H1 (cell line): ENCODE data around the gene COX7A2.

Experiments used
- TAF1 ChIP-seq: IDR thresholded peaks from 2 replicates; pipeline ENCODE4 v1.6.1; 2011; ENCODE audit warnings: mild to moderate bottlenecking, low read depth, low read length
- TF ChIP-seq, protein P1 (sequence below), 3 experiments: IDR thresholded peaks; 1 replicate in 2 of 3; 2 replicates in 1 of 3; pipeline versions ENCODE4 v1.5.1 to v1.6.1; 2011; ENCODE audit warnings: low read length in 3 of 3, mild to moderate bottlenecking in 3 of 3, inconsistent platforms in 2 of 3, low read depth in 1 of 3, moderate library complexity in 1 of 3; ENCODE audit not compliant: insufficient read depth in 1 of 3; ENCODE audit errors: control extremely low read depth in 1 of 3

DNA sequence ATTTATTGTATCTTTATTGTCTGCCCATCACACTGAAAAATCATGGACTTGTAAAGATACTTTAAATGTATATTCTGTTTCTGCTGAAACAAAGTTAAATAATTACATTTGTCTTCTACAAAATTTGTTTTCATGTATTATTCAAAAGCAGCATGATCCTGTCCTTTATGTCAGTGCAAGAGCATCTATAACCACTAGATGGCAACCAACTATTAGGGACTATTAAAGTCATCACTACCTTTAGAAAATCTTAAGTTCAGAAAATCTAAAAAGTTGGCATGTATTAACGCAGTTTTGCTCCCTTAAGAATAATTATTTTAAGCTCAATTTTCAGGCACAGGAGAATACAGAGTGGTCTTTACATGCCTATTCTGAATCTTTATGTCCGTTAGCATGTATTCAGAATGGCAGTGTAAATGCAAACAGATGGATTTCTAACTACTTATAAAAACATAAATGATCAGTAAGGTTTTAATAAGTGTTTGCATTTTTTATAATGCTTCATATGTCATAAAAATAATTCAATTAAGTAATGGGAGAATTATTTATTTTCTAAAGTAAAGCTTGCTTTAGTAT, 23.2 kb upstream of the COX7A2 start:
- TF ChIP-seq, protein P1, sequence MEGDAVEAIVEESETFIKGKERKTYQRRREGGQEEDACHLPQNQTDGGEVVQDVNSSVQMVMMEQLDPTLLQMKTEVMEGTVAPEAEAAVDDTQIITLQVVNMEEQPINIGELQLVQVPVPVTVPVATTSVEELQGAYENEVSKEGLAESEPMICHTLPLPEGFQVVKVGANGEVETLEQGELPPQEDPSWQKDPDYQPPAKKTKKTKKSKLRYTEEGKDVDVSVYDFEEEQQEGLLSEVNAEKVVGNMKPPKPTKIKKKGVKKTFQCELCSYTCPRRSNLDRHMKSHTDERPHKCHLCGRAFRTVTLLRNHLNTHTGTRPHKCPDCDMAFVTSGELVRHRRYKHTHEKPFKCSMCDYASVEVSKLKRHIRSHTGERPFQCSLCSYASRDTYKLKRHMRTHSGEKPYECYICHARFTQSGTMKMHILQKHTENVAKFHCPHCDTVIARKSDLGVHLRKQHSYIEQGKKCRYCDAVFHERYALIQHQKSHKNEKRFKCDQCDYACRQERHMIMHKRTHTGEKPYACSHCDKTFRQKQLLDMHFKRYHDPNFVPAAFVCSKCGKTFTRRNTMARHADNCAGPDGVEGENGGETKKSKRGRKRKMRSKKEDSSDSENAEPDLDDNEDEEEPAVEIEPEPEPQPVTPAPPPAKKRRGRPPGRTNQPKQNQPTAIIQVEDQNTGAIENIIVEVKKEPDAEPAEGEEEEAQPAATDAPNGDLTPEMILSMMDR (IDR thresholded peaks at IDR 0.05; ENCODE audit: control extremely low read depth in 1 of 3, insufficient read depth in 1 of 3, low read depth in 1 of 3, low read length in 3 of 3), result peak in 1 of 3 experiments; percentile 63; a peak in 2 of 4 replicates
- no peak for TF ChIP-seq TAF1
